SH-SY5Y (cell line): Measurements from ENCODE around the gene FHAD1.

Experiments used
- GATA2 ChIP-seq: IDR thresholded peaks from 2 replicates; pipeline ENCODE4 v1.6.1; 2011; ENCODE audit warnings: mild to moderate bottlenecking, low read depth, low read length
- GATA3 ChIP-seq: IDR thresholded peaks from 2 replicates; pipeline ENCODE4 v1.6.1; 2011; ENCODE audit warnings: low read depth, mild to moderate bottlenecking, low read length, moderate library complexity

- no peak for TF ChIP-seq GATA2
- no peak for TF ChIP-seq GATA3
Measured at GRCh38 chr1:15272782-15273127, 25.7 kb downstream of the FHAD1 start.
